HEK293 (cell line): ENCODE data around the gene ISL2.

Experiments
- GLIS1 ChIP-seq: fragments of 450-650 bp; formaldehyde crosslinking; IDR thresholded peaks from 2 replicates; pipeline ENCODE4 v1.5.1; 2016; ENCODE audit warnings: missing biosample characterization, missing genetic modification characterization
- HOXA7 ChIP-seq: sonication (generic); formaldehyde crosslinking; IDR thresholded peaks from 2 replicates; pipeline ENCODE4 v1.8.1; 2022; ENCODE audit warnings: missing genetic modification reagents, borderline replicate concordance
- IKZF3 ChIP-seq: fragments of 450-650 bp; IDR thresholded peaks from 2 replicates; pipeline ENCODE4 v1.5.0; 2018; ENCODE audit warnings: missing biosample characterization, mild to moderate bottlenecking, missing genetic modification characterization, moderate library complexity
- KLF1 ChIP-seq: fragments of 450-650 bp; formaldehyde crosslinking; IDR thresholded peaks from 2 replicates; pipeline ENCODE4 v1.5.1; 2016; ENCODE audit warnings: missing biosample characterization, missing genetic modification characterization
- KLF9 ChIP-seq: fragments of 450-650 bp; formaldehyde crosslinking; IDR thresholded peaks from 2 replicates; pipeline ENCODE4 v1.5.1; 2016; ENCODE audit warnings: missing biosample characterization, missing genetic modification characterization, low read depth
- PRDM4 ChIP-seq: fragments of 450-650 bp; formaldehyde crosslinking; IDR thresholded peaks from 2 replicates; pipeline ENCODE4 v1.5.1; 2017; ENCODE audit warnings: missing biosample characterization, missing genetic modification characterization
- RBAK ChIP-seq: fragments of 450-650 bp; formaldehyde crosslinking; IDR thresholded peaks from 2 replicates; pipeline ENCODE4 v1.5.1; 2016; ENCODE audit warnings: missing biosample characterization, missing genetic modification characterization
- YY1 ChIP-seq: fragments of 450-650 bp; formaldehyde crosslinking; IDR thresholded peaks from 2 replicates; pipeline ENCODE4 v1.5.1; 2018; ENCODE audit warnings: missing biosample characterization, missing genetic modification characterization
- ZBTB11 ChIP-seq: fragments of 450-650 bp; formaldehyde crosslinking; conservative IDR thresholded peaks from 2 replicates; pipeline ENCODE4 v1.5.1; 2016; ENCODE audit warnings: low read depth, missing biosample characterization, missing genetic modification characterization
- ZBTB17 ChIP-seq: fragments of 450-650 bp; formaldehyde crosslinking; IDR thresholded peaks from 2 replicates; pipeline ENCODE4 v1.5.1; 2016; ENCODE audit warnings: missing biosample characterization, missing genetic modification characterization
- ZBTB20 ChIP-seq: fragments of 450-650 bp; formaldehyde crosslinking; IDR thresholded peaks from 2 replicates; pipeline ENCODE4 v1.5.1; 2016; ENCODE audit warnings: missing biosample characterization, missing genetic modification characterization
- ZFP37 ChIP-seq: fragments of 450-650 bp; formaldehyde crosslinking; IDR thresholded peaks from 2 replicates; pipeline ENCODE4 v1.5.1; 2016; ENCODE audit warnings: missing biosample characterization, missing genetic modification characterization
- ZNF239 ChIP-seq: fragments of 450-650 bp; formaldehyde crosslinking; IDR thresholded peaks from 2 replicates; pipeline ENCODE4 v1.5.1; 2016; ENCODE audit warnings: missing biosample characterization, missing genetic modification characterization
- ZNF266 ChIP-seq: fragments of 450-650 bp; formaldehyde crosslinking; IDR thresholded peaks from 2 replicates; pipeline ENCODE4 v1.5.1; 2016; ENCODE audit warnings: missing biosample characterization, missing genetic modification characterization, low read depth
- ZNF292 ChIP-seq: fragments of 450-650 bp; formaldehyde crosslinking; IDR thresholded peaks from 2 replicates; pipeline ENCODE4 v1.5.1; 2016; ENCODE audit warnings: low read depth, missing biosample characterization, missing genetic modification characterization, borderline replicate concordance
- ZNF350 ChIP-seq: fragments of 450-650 bp; formaldehyde crosslinking; IDR thresholded peaks from 2 replicates; pipeline ENCODE4 v1.5.0; 2017; ENCODE audit warnings: missing biosample characterization, mild to moderate bottlenecking, missing genetic modification characterization
- ZNF362 ChIP-seq: fragments of 450-650 bp; formaldehyde crosslinking; IDR thresholded peaks from 2 replicates; pipeline ENCODE4 v1.5.1; 2016; ENCODE audit warnings: missing biosample characterization, missing genetic modification characterization
- ZNF366 ChIP-seq: fragments of 450-650 bp; formaldehyde crosslinking; conservative IDR thresholded peaks from 2 replicates; pipeline ENCODE4 v1.5.1; 2016; ENCODE audit warnings: missing biosample characterization, missing genetic modification characterization
- ZNF391 ChIP-seq: fragments of 450-650 bp; formaldehyde crosslinking; IDR thresholded peaks from 2 replicates; pipeline ENCODE4 v1.5.1; 2016; ENCODE audit warnings: low read depth, missing biosample characterization, missing genetic modification characterization, borderline replicate concordance
- ZNF423 ChIP-seq: fragments of 450-650 bp; formaldehyde crosslinking; IDR thresholded peaks from 2 replicates; pipeline ENCODE4 v1.5.1; 2016; ENCODE audit warnings: missing biosample characterization, missing genetic modification characterization
- ZNF549 ChIP-seq: fragments of 450-650 bp; IDR thresholded peaks from 2 replicates; pipeline ENCODE4 v1.5.1; 2018; ENCODE audit warnings: missing biosample characterization, missing genetic modification characterization, mild to moderate bottlenecking, inconsistent platforms, moderate library complexity
- ZNF555 ChIP-seq: fragments of 450-650 bp; formaldehyde crosslinking; conservative IDR thresholded peaks from 2 replicates; pipeline ENCODE4 v1.5.1; 2017; ENCODE audit warnings: missing biosample characterization, mild to moderate bottlenecking, missing genetic modification characterization, inconsistent platforms
- ZNF580 ChIP-seq: fragments of 450-650 bp; formaldehyde crosslinking; IDR thresholded peaks from 2 replicates; pipeline ENCODE4 v1.5.1; 2016; ENCODE audit warnings: missing biosample characterization, missing genetic modification characterization
- ZNF621 ChIP-seq: fragments of 450-650 bp; formaldehyde crosslinking; IDR thresholded peaks from 2 replicates; pipeline ENCODE4 v1.5.1; 2017; ENCODE audit warnings: missing biosample characterization, missing genetic modification characterization
- ZNF658 ChIP-seq: fragments of 450-650 bp; formaldehyde crosslinking; IDR thresholded peaks from 2 replicates; pipeline ENCODE4; 2016; ENCODE audit warnings: missing biosample characterization, missing genetic modification characterization
- ZNF660 ChIP-seq: fragments of 450-650 bp; IDR thresholded peaks from 2 replicates; pipeline ENCODE4 v1.5.1; 2018; ENCODE audit warnings: missing biosample characterization, mild to moderate bottlenecking, missing genetic modification characterization
- ZNF670 ChIP-seq: fragments of 450-650 bp; formaldehyde crosslinking; IDR thresholded peaks from 2 replicates; pipeline ENCODE4 v1.5.1; 2016; ENCODE audit warnings: missing biosample characterization, missing genetic modification characterization, low read depth
- ZNF677 ChIP-seq: fragments of 450-650 bp; IDR thresholded peaks from 2 replicates; pipeline ENCODE4 v1.5.0; 2018; ENCODE audit warnings: missing biosample characterization, mild to moderate bottlenecking, missing genetic modification characterization, moderate library complexity
- ZNF785 ChIP-seq: fragments of 450-650 bp; formaldehyde crosslinking; IDR thresholded peaks from 2 replicates; pipeline ENCODE4 v1.5.1; 2016; ENCODE audit warnings: missing biosample characterization, missing genetic modification characterization
- ZSCAN18 ChIP-seq: fragments of 450-650 bp; formaldehyde crosslinking; IDR thresholded peaks from 2 replicates; pipeline ENCODE4 v1.5.1; 2016; ENCODE audit warnings: missing biosample characterization, missing genetic modification characterization
- ZSCAN4 ChIP-seq: fragments of 450-650 bp; formaldehyde crosslinking; IDR thresholded peaks from 2 replicates; pipeline ENCODE4 v1.5.1; 2017; ENCODE audit warnings: missing biosample characterization, missing genetic modification characterization

The ISL2 gene

GRCh38 chr15:76327191-76328105 is 9.1 kb upstream of the ISL2 start (continued):
- TF ChIP-seq PRDM4 (tag by site-specific recombination) (no peak), HOXA7 (CRISPR knock-in tag) (no peak), ZNF391 (tag by site-specific recombination) (no peak), YY1 (tag by site-specific recombination) (no peak), ZNF362 (tag by site-specific recombination) (peak; percentile 83; the same call in 1 of the 2 replicates), ZNF785 (no peak), RBAK (tag by site-specific recombination) (no peak), IKZF3 (no peak), ZBTB20 (tag by site-specific recombination) (no peak), KLF1 (tag by site-specific recombination) (no peak), GLIS1 (no peak), ZBTB17 (tag by site-specific recombination) (no peak; the same call in 1 of the 2 replicates), ZNF580 (0 out of 2 replicates have a peak, but pooled peaks have one; percentile 7), ZSCAN18 (tag by site-specific recombination) (no peak), ZNF292 (tag by site-specific recombination) (no peak), ZNF658 (tag by site-specific recombination) (no peak), KLF9 (tag by site-specific recombination) (no peak), ZNF239 (tag by site-specific recombination) (no peak), ZFP37 (tag by site-specific recombination) (peak; percentile 59), ZSCAN4 (tag by site-specific recombination) (no peak), ZNF266 (no peak), ZNF670 (tag by site-specific recombination) (no peak), ZNF677 (tag by site-specific recombination) (no peak), ZNF366 (tag by site-specific recombination) (no peak), ZBTB11 (tag by site-specific recombination) (no peak), ZNF660 (tag by site-specific recombination) (no peak), ZNF549 (no peak), ZNF423 (no peak), ZNF555 (tag by site-specific recombination) (no peak), ZNF621 (tag by site-specific recombination) (no peak), ZNF350 (no peak)
